Spleen (tissue), 11 donors: Measurements from ENCODE around the gene NDE1. TPM values are rescaled to one million over a fixed set of nuclear protein-coding genes. Genes with fewer than 3 reads are reported as not detected.
"Not testable (repeated sequence)": the region's sequence is repeated elsewhere in the genome, so short reads cannot be mapped to it uniquely, and the experiment has no call there.

Experiments used
- DNase-seq: peaks from one replicate; pipeline ENCODE4 v3.0.0-alpha.2; 2020
- H3K27ac ChIP-seq, 8 donors: fragments of 200-600 bp; sonication (generic) in 7 of 8; 1 replicate in 4 of 8; 2 replicates in 4 of 8; pipeline versions ENCODE4 v1.5.0 to v1.8.0; 2016 to 2021; ENCODE audit warnings: inconsistent platforms in 4 of 8, mild to moderate bottlenecking in 4 of 8, moderate library complexity in 1 of 8
- H3K27me3 ChIP-seq, 7 donors: fragments of 200-600 bp; sonication (generic) in 6 of 7; replicated peaks in 1 of 7; 1 replicate in 4 of 7; 2 replicates in 3 of 7; pipeline versions ENCODE4 v1.5.0 to v1.8.0; 2016 to 2021; ENCODE audit warnings: inconsistent platforms in 3 of 7, mild to moderate bottlenecking in 1 of 7
- H3K36me3 ChIP-seq, 6 donors: fragments of 200-600 bp; sonication (generic) in 5 of 6; 1 replicate in 4 of 6; 2 replicates in 2 of 6; pipeline versions ENCODE4 v1.5.0 to v1.8.0; 2016 to 2021; ENCODE audit warnings: inconsistent platforms in 2 of 6
- H3K4me1 ChIP-seq, 6 donors: fragments of 200-600 bp; sonication (generic) in 5 of 6; 1 replicate in 3 of 6; 2 replicates in 3 of 6; pipeline versions ENCODE4 v1.5.0 to v1.8.0; 2016 to 2021; ENCODE audit warnings: inconsistent platforms in 3 of 6
- H3K4me3 ChIP-seq, 8 donors: fragments of 200-600 bp; sonication (generic) in 7 of 8; 1 replicate in 4 of 8; 2 replicates in 4 of 8; pipeline versions ENCODE4 v1.5.0 to v1.8.0; 2016 to 2021; ENCODE audit warnings: inconsistent platforms in 4 of 8, mild to moderate bottlenecking in 4 of 8, moderate library complexity in 2 of 8
- H3K9me3 ChIP-seq, 8 donors: fragments of 200-600 bp; sonication (generic) in 7 of 8; 1 replicate in 4 of 8; 2 replicates in 4 of 8; pipeline versions ENCODE4 v1.5.0 to v1.8.0; 2016 to 2021; ENCODE audit warnings: inconsistent platforms in 4 of 8
- POLR2A ChIP-seq, 3 donors: fragments of 450-650 bp; IDR thresholded peaks; one replicate each; pipeline ENCODE4 v1.5.1; 2017; ENCODE audit warnings: antibody characterized with exemption in 3 of 3, mild to moderate bottlenecking in 1 of 3
- POLR2AphosphoS5 ChIP-seq, 3 donors: sonication (generic); formaldehyde crosslinking; IDR thresholded peaks; one replicate each; pipeline ENCODE4 v1.5.1; 2017; ENCODE audit warnings: antibody characterized with exemption in 3 of 3
- WGBS, 5 donors: extraction: QIAGEN DNeasy Blood & Tissue Kit in 3 of 5; methylation state at CpG; one replicate each; pipeline versions ENCODE4 v1.1.5 to v1.1.7; 2013 to 2018; 5-methylcytosine and 5-hydroxymethylcytosine counted together
- intact Hi-C: fragments of 100-400 bp; cut with DNase I; formaldehyde crosslinking; loops from one replicate; pipeline ENCODE4 v1.15.0; 2023; ENCODE audit warnings: low total_unique reads
- polyA plus RNA-seq, 3 donors: library from polyadenylated mRNA; stranded (reverse); fragments of 200-250 nt; gene quantifications; one replicate each; pipeline ENCODE4 v1.2.1, GENCODE V29; 2013
- total RNA-seq, 7 donors: library from RNA; depleted of rRNA in 3 of 7; stranded (reverse); fragments of >200 nt in 3 of 7; fragmentation: NEBNext Ultra II Directional in 4 of 7; extraction: Animal tissue kit (Norgen Biotek cat#: 25700) in 4 of 7; gene quantifications; one replicate each; pipeline versions ENCODE4 v1.1.0 to v1.2.1, GENCODE V29; 2016 to 2021
- TF ChIP-seq, protein P1 (sequence below), 11 experiments: fragments of 200-600 bp in 7 of 11; fragments of 450-650 bp in 4 of 11; sonication (generic) in 4 of 11; IDR thresholded peaks in 8 of 11; conservative IDR thresholded peaks in 3 of 11; 1 replicate in 7 of 11; 2 replicates in 4 of 11; pipeline versions ENCODE4 v1.4.0 to v1.8.0; 2016 to 2021; ENCODE audit warnings: antibody characterized with exemption in 11 of 11, inconsistent platforms in 4 of 11, mild to moderate bottlenecking in 1 of 11
- donor health status: healthy with polysubstance abuse.
- donor health status: DM: no; HTN: no; CAD: no; lungs with moderate emphysema.
- donor health status: DM: no; HTN: no; CAD: no.
- donor health status: Bipolar disorder and iron deficiency.
- donor health status: healthy.
- donor health status: DM: no; HTN: no; CAD: no.
- donor health status: DM: yes; HTN: yes; CAD: no.

The NDE1 gene
- total and polyA plus RNA-seq, 10 donors = 8.7 to 69.6 (median 57.5) TPM

DNA sequence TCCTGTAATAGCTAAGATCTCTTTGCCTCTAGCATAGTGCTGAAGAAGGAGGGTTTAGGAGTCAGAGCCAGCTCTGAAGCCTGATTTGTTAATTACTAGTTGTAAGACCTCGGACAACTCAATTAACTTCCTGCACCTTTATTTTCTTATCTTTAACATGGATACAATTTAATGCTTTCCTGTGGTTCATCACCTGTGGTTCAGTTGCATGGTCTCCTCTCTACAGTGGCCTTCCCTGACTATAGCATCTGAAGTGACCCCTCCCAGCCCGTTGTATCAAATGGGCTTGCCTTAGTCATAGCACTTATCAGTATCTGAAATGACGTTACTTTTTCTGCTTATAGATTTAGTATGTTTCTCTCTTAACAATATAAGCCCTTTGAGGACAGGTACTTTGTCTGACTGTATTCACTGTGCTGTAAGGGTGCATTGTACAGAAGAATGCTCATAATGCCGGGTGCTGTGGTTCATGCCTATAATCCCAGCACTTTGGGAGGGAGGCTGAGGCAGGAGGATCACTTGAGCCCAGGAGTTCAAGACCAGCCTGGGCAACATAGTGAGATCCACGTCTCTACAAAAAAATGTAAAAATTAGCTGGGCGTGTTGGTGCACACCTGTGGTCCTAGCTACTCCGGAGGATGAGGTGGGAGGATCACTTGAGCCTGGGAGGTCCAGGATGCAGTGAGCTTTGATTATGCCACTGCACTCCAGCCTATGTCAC, 2.6 kb upstream of the NDE1 start:
- H3K27me3 ChIP-seq = no peaks in the 10 kb centered on the region
- intact Hi-C loops = no loop called here
- 79 to 93% (median 85%) methylated on average over 7 of the region's 7 CpGs for WGBS, 5 donors

DNA sequence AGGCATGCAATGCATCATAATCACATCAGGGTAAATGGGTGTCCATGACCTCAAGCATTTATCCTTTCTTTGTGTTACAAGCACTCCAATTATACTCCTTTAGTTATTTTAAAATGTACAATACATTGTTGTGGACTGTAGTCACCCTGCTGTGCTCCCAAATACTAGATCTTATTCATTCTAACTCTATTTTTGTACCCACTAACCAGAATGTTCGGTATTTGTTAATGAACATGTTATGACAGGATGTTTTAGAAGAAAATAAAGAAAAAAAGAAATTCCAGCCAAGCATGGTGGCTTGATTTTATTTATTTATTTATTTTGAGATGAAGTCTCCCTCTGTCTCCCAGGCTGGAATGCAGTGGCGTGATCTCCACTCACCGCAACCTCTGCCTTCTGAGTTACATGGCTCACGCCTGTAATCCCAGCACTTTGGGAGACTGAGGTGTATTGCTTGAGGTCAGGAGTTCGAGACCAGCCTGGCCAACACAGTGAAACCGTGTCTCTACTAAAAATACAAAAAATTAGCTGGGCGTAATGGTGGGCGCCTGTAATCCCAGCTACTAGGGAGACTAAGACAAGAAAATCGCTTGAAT, 1.8 kb upstream of the NDE1 start:
- 94 to 97% (median 94%) methylated on average over 9 of the region's 9 CpGs for WGBS, 5 donors
- TF ChIP-seq POLR2AphosphoS5 (IDR thresholded peaks at IDR 0.05) = no peak
- Histone ChIP-seq H3K4me1 (peaks cover 17 to 50% (median 38%) of the 10 kb centered on the region in 6 donors), H3K27me3 (no peaks in the 10 kb centered on the region), H3K36me3 (peaks cover 0 to 16% (median 0%) of the 10 kb centered on the region in 6 donors), H3K4me3 (no peak overlapping the region), H3K27ac (no peak overlapping the region), H3K9me3 (no peaks in the 10 kb centered on the region)
- intact Hi-C loops = no loop called here
- no peak for DNase-seq

More for the DNA sequence above, 2.6 kb upstream of the NDE1 start:
- DNase-seq = no peak
- H3K4me1 ChIP-seq = peaks cover 17 to 43% (median 33%) of the 10 kb centered on the region in 6 donors
- no peak overlapping the region for H3K4me3 ChIP-seq
- H3K27ac ChIP-seq = no peak overlapping the region
- no peak for TF ChIP-seq POLR2A (IDR thresholded peaks at IDR 0.05)
- TF ChIP-seq, protein P1, sequence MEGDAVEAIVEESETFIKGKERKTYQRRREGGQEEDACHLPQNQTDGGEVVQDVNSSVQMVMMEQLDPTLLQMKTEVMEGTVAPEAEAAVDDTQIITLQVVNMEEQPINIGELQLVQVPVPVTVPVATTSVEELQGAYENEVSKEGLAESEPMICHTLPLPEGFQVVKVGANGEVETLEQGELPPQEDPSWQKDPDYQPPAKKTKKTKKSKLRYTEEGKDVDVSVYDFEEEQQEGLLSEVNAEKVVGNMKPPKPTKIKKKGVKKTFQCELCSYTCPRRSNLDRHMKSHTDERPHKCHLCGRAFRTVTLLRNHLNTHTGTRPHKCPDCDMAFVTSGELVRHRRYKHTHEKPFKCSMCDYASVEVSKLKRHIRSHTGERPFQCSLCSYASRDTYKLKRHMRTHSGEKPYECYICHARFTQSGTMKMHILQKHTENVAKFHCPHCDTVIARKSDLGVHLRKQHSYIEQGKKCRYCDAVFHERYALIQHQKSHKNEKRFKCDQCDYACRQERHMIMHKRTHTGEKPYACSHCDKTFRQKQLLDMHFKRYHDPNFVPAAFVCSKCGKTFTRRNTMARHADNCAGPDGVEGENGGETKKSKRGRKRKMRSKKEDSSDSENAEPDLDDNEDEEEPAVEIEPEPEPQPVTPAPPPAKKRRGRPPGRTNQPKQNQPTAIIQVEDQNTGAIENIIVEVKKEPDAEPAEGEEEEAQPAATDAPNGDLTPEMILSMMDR (IDR thresholded peaks at IDR 0.05 in 8 of 11, conservative IDR thresholded peaks at IDR 0.05 in 3 of 11) = no peak
- no peak for TF ChIP-seq POLR2AphosphoS5 (IDR thresholded peaks at IDR 0.05)
- H3K9me3 ChIP-seq = no peaks in the 10 kb centered on the region
- peaks cover 0 to 8% (median 0%) of the 10 kb centered on the region in 6 donors for H3K36me3 ChIP-seq

DNA sequence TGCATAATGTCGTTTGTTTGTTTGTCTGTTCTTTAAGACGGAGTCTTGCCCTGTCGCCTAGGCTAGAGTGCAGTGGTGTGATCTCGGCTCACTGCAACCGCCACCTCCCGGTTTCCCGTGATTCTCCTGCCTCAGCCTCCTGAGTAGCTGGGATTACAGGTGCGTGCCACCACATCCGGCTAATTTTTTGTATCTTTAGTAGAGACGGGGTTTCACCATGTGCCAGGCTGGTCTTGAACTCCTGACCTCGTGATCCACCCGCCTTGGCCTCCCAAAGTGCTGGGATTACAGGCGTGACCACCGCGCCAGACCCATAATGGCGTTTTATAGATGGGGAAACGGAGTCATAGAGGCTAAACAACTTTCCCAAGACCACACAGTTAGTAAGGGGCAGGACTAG, 734 bp upstream of the NDE1 start:
- H3K9me3 ChIP-seq, DNase-seq, H3K27me3 ChIP-seq, intact Hi-C loops: not testable (repeated sequence)
- H3K4me3 ChIP-seq = peak overlapping the region in 7 of 8 donors; percentile 82 to 97 (median 88)
- WGBS, 5 donors = 71 to 74% (median 73%) methylated on average over 17 of the region's 17 CpGs
- peaks cover 12 to 52% (median 37%) of the 10 kb centered on the region in 6 donors for H3K4me1 ChIP-seq
- peak overlapping the region in 7 of 8 donors; percentile 79 to 99 (median 96) for H3K27ac ChIP-seq
- peaks cover 0 to 27% (median 0%) of the 10 kb centered on the region in 6 donors for H3K36me3 ChIP-seq

DNA sequence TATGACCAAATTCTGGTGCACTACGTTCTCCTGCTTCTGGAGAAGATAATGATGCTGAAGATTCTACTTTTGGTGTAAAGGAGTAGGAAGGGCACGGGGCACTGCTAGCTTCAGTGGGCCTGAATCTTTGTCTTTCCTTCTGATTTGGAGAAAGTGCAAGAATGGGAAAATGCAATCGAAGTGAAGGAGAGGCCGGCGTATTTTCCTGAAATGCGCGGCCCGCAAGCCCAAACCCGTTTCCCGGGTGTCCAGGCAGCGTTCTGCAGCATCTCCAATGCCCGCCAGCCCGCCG, 372 bp upstream of the NDE1 start:
- H3K4me1 ChIP-seq = peaks cover 12 to 52% (median 37%) of the 10 kb centered on the region in 6 donors
- 1 to 6% (median 1%) methylated on average over 11 to 14 of the region's 14 CpGs for WGBS, 5 donors
- peak overlapping the region; percentile 79 to 99 (median 96) for H3K27ac ChIP-seq
- intact Hi-C loops = no loop called here
- H3K4me3 ChIP-seq = peak overlapping the region; percentile 82 to 97 (median 88)
- no peak for DNase-seq
- TF ChIP-seq POLR2A (IDR thresholded peaks at IDR 0.05) = no peak
- no peak for TF ChIP-seq POLR2AphosphoS5 (IDR thresholded peaks at IDR 0.05)
- TF ChIP-seq, protein P1 (IDR thresholded peaks at IDR 0.05 in 8 of 11, conservative IDR thresholded peaks at IDR 0.05 in 3 of 11) = no peak
- H3K9me3 ChIP-seq = no peaks in the 10 kb centered on the region
- peaks cover 0 to 30% (median 0%) of the 10 kb centered on the region in 6 donors for H3K36me3 ChIP-seq
- H3K27me3 ChIP-seq = no peaks in the 10 kb centered on the region

DNA sequence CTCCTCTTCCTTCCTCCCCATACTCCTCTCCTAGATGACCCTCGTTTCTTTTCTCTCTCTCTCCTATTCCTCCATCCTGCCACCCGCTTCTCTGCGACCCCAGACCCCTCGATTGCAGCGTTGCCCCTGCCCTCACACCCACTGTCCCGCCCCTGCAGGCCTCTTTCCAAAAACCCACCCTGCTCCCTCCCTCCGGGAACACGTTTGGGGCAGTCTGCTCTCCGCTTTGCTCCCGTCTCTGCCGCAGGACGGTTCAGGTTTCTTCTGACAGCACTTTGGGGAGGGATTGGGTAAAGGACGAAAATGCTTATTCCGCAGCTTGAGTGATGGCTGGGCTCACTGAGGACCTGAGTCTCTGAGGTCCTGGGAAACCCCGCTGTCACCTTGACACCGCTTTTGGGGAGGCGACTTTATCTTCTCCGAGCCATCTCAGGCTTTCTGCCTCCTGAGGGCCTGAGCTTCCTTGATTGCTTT, 690 bp downstream of the NDE1 start:
- Histone ChIP-seq H3K4me1 (peaks cover 12 to 57% (median 37%) of the 10 kb centered on the region in 6 donors), H3K4me3 (peak overlapping the region; percentile 82 to 97 (median 88)), H3K27me3 (no peaks in the 10 kb centered on the region), H3K27ac (peak overlapping the region; percentile 79 to 99 (median 96)), H3K36me3 (peaks cover 0 to 37% (median 0%) of the 10 kb centered on the region in 6 donors), H3K9me3 (no peaks in the 10 kb centered on the region)
- DNase-seq = no peak
- no peak for TF ChIP-seq POLR2A (IDR thresholded peaks at IDR 0.05)
- TF ChIP-seq, protein P1 (IDR thresholded peaks at IDR 0.05 in 8 of 11, conservative IDR thresholded peaks at IDR 0.05 in 3 of 11) = no peak
- no peak for TF ChIP-seq POLR2AphosphoS5 (IDR thresholded peaks at IDR 0.05)
- 1% methylated on average over 18 of the region's 18 CpGs for whole genome bisulfite sequencing, 5 donors
- intact Hi-C loops = no loop called here
